GM10847 (cell line): Measurements from ENCODE around the gene ITLN1.

ENCODE experiments used
- POLR2A ChIP-seq: IDR thresholded peaks from 2 replicates; pipeline ENCODE4 v1.6.1; 2011; ENCODE audit not compliant: insufficient read length; ENCODE audit errors: extremely low read depth

The ITLN1 gene

DNA sequence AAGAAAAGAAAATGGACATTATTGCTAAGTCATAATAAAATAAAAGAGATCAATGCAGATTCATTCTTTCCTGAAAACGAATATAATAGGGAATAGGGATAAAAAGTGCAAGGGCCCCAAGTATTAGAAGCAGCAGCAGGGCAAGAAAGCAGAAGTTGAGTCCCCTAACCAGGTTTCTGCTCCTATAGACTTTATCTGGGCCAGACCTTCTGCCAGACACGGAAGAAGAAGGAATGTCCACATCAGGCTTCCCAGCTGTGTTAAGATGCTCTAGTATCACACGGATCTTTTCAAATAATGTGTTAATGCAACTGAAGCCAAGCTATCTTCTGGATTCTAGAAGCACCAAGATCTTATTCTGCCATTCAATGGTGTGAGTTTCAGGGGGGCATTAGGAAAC, 49.2 kb downstream of the ITLN1 start:
- TF ChIP-seq POLR2A, result no peak

DNA sequence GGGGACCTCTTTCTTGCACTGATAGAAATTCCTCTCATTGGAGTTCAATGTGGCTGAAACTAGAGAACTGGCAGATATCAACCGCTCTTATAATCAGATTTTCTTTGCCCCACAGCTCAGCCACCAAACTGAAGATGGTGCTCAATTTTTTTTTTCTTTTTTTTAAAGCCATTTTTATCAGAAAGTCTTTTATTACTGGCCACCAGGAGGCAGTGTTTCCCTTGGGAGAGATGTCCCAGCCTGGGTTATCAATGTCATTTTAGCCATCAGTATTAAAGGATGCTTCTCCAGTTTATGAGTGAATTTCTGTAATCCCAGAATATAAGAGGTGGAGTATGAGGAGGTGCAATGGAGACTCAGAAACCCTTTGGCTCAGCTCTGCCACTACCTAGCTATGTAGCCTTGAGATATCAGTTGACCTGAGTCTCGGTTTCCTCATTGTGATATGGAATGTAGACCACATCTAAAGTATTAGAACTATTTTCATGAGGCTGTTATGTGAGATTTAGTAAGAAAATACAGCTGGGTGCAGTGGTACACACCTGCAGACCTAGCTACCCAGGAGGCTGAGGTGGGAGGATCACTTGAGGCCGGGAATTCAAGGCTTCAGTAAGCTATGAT, 49.9 kb downstream of the ITLN1 start:
- no peak for TF ChIP-seq POLR2A

DNA sequence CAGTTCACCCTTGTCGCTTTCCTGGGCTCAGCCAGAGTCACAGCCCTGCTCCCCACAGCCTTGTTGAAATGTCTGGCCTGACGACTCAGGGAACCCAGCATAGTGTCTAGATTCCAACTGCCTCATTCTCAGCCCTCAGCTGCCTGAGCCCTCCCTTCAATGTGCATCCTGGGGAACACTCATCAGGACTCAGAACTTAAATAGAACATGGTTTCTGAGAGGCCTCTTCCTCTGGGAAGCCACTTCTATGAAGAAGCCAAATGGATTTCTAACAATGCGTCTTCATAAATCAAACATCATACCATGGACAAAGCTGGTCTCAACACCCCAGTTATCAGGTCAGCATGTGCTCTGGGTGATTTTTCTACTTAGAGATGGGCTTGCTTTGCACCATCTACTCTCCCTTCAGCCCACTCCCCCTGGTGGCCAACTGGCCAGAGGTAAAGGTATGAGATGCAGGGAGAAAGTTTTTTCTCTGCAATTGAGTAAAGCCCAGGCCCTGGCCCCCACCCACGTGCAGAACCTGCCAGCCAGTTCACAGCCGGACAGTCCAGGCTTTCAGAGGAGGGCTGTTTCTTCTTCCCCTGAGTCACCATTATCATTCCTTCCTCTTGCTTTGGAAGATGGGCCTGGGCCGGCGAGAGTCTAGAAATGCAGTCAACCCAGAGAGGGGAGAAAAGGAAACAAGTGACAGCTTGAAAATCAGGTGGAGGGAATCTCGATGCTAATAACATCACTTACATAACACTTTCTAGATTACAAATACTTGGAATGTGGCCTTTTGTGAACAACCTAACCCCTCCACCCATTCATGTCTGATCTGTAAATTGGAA, 54.4 kb downstream of the ITLN1 start:
- TF ChIP-seq POLR2A, result no peak

DNA sequence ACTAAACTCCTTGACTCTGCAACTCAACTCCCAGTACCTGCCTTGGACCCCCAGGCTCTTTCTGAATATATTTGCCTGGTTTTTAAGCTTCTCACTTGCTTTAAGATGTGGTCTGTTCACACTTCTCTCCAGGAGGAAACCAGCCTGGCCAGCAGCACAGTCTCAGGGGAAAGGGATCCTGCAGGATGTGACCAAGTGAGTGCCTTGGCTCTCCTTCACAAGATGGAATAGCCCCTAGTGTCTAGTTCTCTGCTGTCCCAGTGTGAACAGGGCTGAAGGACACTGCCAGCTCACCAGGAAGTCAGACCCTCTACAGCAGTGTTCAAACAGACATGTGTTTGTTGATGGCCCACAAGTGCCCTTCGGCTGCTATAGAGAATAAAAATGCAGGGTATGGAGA, 55.2 kb downstream of the ITLN1 start:
- TF ChIP-seq POLR2A, result no peak

DNA sequence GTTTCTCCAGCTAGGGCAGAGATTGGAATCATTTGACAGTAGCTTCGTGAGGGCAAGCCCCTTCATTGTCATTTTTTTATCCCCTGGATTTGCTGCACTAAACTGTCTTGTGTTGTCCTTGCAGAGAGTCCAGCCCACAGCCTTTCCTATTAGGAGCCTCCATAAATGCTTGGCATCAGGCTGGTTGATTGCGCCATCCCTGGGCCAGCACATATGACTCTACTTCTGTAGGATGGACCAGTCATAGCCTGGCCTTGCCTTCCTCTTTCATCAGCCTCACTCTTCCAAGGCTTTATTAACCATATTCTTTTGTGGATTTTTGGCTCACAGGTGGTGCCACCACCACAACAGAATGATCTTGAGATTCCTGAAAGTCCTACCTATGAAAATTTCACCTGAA, 57.6 kb downstream of the ITLN1 start:
- TF ChIP-seq POLR2A, result no peak

DNA sequence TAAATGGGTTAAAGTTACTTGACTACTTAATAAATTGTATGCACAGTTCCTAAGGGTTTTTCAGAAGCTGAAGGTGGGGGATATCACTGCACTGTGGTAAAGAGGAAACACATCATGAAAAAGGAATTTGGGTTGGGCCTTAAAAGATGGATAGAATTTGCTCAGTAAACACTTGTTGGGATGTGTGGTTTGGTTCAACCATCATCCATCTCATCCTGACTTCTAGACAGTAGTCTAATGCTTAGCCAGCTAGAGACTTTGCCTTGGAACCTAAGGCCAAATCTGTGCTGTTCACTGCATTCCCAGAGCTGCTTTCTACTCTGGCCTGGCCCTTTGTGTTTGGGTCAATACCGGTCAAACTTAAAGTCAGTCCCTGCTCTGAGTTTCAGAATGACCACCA, 58.4 kb downstream of the ITLN1 start:
- TF ChIP-seq POLR2A, result no peak
